ENCODE data around the gene ADGRA3. TPM values are rescaled to one million over a fixed set of nuclear protein-coding genes. Genes with fewer than 3 reads are reported as not detected.
"Not testable (repeated sequence)": the region's sequence is repeated elsewhere in the genome, so short reads cannot be mapped to it uniquely, and the experiment has no call there.

Gene ADGRA3
- total and polyA plus RNA-seq, 2 donors, result 11.2 to 13.1 TPM

- no peak overlapping the region for H3K4me3 ChIP-seq (ENCODE audit: low read length in 2 of 2)
- no peak overlapping the region for H3K27ac ChIP-seq (ENCODE audit: low read depth in 1 of 2, low read length in 1 of 2)
- H3K9me3 ChIP-seq (ENCODE audit: control insufficient read depth in 2 of 2, insufficient read depth in 1 of 2, low read length in 1 of 2), result no peaks in the 10 kb centered on the region
- H3K27me3 ChIP-seq (ENCODE audit: control insufficient read depth in 2 of 2, insufficient read depth in 1 of 2, low read length in 1 of 2), result no peaks in the 10 kb centered on the region
- DNase-seq (ENCODE audit: low read depth in 6 of 9, low spot score in 9 of 9), result no peak
- H3K4me1 ChIP-seq (ENCODE audit: control insufficient read depth in 2 of 2, insufficient read depth in 2 of 2, low read length in 2 of 2), result no peaks in the 10 kb centered on the region
- no peaks in the 10 kb centered on the region for H3K36me3 ChIP-seq (ENCODE audit: control insufficient read depth in 2 of 2, insufficient read depth in 2 of 2, low read length in 1 of 2)
Observed at GRCh38 chr4:22384154-22384553, 131.7 kb downstream of the ADGRA3 start.

DNA sequence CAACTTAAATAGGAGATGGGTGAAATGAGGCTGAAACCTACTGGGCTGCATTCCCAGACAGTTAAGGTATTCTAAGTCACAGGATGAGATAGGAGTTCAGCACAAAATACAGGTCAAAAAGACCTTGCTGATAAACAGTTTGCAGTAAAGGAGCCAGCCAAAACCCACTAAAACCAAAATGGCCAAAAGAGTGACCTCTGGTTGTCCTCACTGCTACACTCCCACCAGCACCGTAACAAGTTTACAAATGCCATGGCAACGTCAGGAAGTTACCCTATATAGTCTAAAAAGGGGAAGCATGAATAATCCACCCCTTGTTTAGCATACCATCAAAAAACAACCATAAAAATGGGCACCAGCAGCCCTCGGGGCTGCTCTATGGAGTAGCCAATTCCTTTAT is 133.7 kb downstream of the ADGRA3 start:
- WGBS, result 79% methylated on average over 3 of the region's 3 CpGs
- H3K27ac ChIP-seq (ENCODE audit: low read depth in 1 of 2, low read length in 1 of 2); H3K36me3 ChIP-seq (ENCODE audit: control insufficient read depth in 2 of 2, insufficient read depth in 2 of 2, low read length in 1 of 2); H3K27me3 ChIP-seq (ENCODE audit: control insufficient read depth in 2 of 2, insufficient read depth in 1 of 2, low read length in 1 of 2); H3K4me1 ChIP-seq (ENCODE audit: control insufficient read depth in 2 of 2, insufficient read depth in 2 of 2, low read length in 2 of 2); H3K4me3 ChIP-seq (ENCODE audit: low read length in 2 of 2); H3K9me3 ChIP-seq (ENCODE audit: control insufficient read depth in 2 of 2, insufficient read depth in 1 of 2, low read length in 1 of 2); DNase-seq (ENCODE audit: low read depth in 6 of 9, low spot score in 9 of 9): not testable (repeated sequence)

DNA sequence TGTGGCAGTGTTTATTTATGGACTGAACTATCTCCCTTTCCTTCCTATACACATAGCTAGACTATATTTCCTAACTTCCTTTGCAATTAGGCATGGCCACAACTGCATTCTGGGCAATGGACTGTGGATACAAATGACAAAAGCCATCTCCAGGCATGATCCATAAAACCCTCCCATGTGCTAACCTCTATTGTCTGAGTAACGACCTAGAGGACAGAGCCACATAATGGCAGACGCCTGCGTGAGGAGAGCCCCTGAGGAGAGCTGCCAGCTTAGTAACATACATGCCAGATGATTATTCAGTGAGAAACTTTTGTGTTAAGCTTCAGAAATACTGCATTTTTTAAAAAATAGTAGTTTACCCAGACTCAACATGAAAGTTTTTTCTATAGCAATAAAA is 142.9 kb downstream of the ADGRA3 start:
- no peak overlapping the region for H3K27ac ChIP-seq (ENCODE audit: low read depth in 1 of 2, low read length in 1 of 2)
- H3K9me3 ChIP-seq (ENCODE audit: control insufficient read depth in 2 of 2, insufficient read depth in 1 of 2, low read length in 1 of 2), result no peaks in the 10 kb centered on the region
- no peak overlapping the region for H3K4me3 ChIP-seq (ENCODE audit: low read length in 2 of 2)
- no peaks in the 10 kb centered on the region for H3K36me3 ChIP-seq (ENCODE audit: control insufficient read depth in 2 of 2, insufficient read depth in 2 of 2, low read length in 1 of 2)
- no peaks in the 10 kb centered on the region for H3K27me3 ChIP-seq (ENCODE audit: control insufficient read depth in 2 of 2, insufficient read depth in 1 of 2, low read length in 1 of 2)
- 93% methylated on average over 3 of the region's 3 CpGs for WGBS
- H3K4me1 ChIP-seq (ENCODE audit: control insufficient read depth in 2 of 2, insufficient read depth in 2 of 2, low read length in 2 of 2), result no peaks in the 10 kb centered on the region
- no peak for DNase-seq (ENCODE audit: low read depth in 6 of 9, low spot score in 9 of 9)

DNA sequence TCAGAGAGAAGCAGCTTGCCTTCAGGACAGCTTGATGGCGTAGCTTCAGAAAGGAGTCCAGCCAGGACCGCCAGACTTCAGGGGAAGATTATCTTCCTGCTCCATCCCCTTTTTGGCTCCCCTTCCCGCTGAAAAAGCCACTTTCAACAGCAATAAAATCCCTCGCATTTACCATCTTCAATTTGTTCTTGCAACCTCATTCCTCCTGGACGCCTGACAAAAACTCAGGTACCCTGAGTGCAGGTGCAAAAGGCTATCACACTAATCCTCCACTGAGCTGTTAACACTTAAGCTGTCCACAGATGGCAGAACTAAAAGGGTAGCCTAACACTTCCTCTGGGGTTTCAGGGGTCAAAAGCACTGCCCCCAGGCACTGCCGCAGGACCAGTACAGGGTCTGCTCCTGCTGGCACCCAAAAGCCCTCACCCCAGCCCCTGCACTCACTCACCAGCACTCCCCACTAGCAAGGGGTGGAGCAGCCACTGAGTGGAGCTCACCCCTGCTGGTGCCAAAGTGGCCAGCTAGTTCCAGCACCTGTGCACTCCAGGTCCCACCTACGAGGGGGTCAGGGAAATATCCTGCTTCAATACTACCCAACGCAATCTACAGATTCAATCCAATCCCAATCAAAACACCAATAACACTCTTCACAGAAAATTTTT is 145.8 kb downstream of the ADGRA3 start:
- DNase-seq (ENCODE audit: low read depth in 6 of 9, low spot score in 9 of 9), result no peak
- WGBS, result 90% methylated on average over 8 of the region's 8 CpGs
- H3K27ac ChIP-seq (ENCODE audit: low read depth in 1 of 2, low read length in 1 of 2), result no peak overlapping the region
- no peak overlapping the region for H3K4me3 ChIP-seq (ENCODE audit: low read length in 2 of 2)
- H3K4me1 ChIP-seq (ENCODE audit: control insufficient read depth in 2 of 2, insufficient read depth in 2 of 2, low read length in 2 of 2), result no peaks in the 10 kb centered on the region
- no peaks in the 10 kb centered on the region for H3K36me3 ChIP-seq (ENCODE audit: control insufficient read depth in 2 of 2, insufficient read depth in 2 of 2, low read length in 1 of 2)
- no peaks in the 10 kb centered on the region for H3K9me3 ChIP-seq (ENCODE audit: control insufficient read depth in 2 of 2, insufficient read depth in 1 of 2, low read length in 1 of 2)
- H3K27me3 ChIP-seq (ENCODE audit: control insufficient read depth in 2 of 2, insufficient read depth in 1 of 2, low read length in 1 of 2), result no peaks in the 10 kb centered on the region

- 93% methylated on average over 2 of the region's 2 CpGs for WGBS
- DNase-seq (ENCODE audit: low read depth in 6 of 9, low spot score in 9 of 9), result no peak
Observed at GRCh38 chr4:22363787-22364186, 152.1 kb downstream of the ADGRA3 start.

DNA sequence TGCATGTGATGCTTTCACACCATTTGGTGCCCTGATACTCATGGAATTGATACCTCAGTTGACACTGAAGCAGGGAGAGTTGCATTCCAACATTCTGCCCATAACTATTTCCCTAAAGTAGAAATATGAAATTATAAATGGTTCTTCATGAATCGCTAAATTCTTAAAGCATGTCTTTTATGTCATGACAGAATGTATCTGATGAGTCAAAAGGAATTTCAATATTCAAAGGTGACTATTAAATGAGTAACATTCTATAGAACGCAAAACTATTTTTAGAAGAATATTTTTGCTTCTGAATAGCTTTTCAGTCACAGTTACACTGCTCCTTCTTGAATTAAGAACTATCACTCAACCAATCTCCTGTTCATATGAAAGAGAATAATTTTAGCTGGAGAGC is 152.8 kb downstream of the ADGRA3 start:
- no peaks in the 10 kb centered on the region for H3K9me3 ChIP-seq (ENCODE audit: control insufficient read depth in 2 of 2, insufficient read depth in 1 of 2, low read length in 1 of 2)
- no peak for DNase-seq (ENCODE audit: low read depth in 6 of 9, low spot score in 9 of 9)
- H3K4me1 ChIP-seq (ENCODE audit: control insufficient read depth in 2 of 2, insufficient read depth in 2 of 2, low read length in 2 of 2), result no peaks in the 10 kb centered on the region
- 48% methylated on average over 2 of the region's 2 CpGs for WGBS
- no peak overlapping the region for H3K4me3 ChIP-seq (ENCODE audit: low read length in 2 of 2)
- H3K36me3 ChIP-seq (ENCODE audit: control insufficient read depth in 2 of 2, insufficient read depth in 2 of 2, low read length in 1 of 2), result no peaks in the 10 kb centered on the region
- no peaks in the 10 kb centered on the region for H3K27me3 ChIP-seq (ENCODE audit: control insufficient read depth in 2 of 2, insufficient read depth in 1 of 2, low read length in 1 of 2)
- no peak overlapping the region for H3K27ac ChIP-seq (ENCODE audit: low read depth in 1 of 2, low read length in 1 of 2)

More at GRCh38 chr4:22363787-22364186, 152.1 kb downstream of the ADGRA3 start:
- Histone ChIP-seq H3K4me1 (ENCODE audit: control insufficient read depth in 2 of 2, insufficient read depth in 2 of 2, low read length in 2 of 2) (no peaks in the 10 kb centered on the region), H3K9me3 (ENCODE audit: control insufficient read depth in 2 of 2, insufficient read depth in 1 of 2, low read length in 1 of 2) (no peaks in the 10 kb centered on the region), H3K4me3 (ENCODE audit: low read length in 2 of 2) (no peak overlapping the region), H3K36me3 (ENCODE audit: control insufficient read depth in 2 of 2, insufficient read depth in 2 of 2, low read length in 1 of 2) (no peaks in the 10 kb centered on the region), H3K27me3 (ENCODE audit: control insufficient read depth in 2 of 2, insufficient read depth in 1 of 2, low read length in 1 of 2) (no peaks in the 10 kb centered on the region), H3K27ac (ENCODE audit: low read depth in 1 of 2, low read length in 1 of 2) (no peak overlapping the region)

DNA sequence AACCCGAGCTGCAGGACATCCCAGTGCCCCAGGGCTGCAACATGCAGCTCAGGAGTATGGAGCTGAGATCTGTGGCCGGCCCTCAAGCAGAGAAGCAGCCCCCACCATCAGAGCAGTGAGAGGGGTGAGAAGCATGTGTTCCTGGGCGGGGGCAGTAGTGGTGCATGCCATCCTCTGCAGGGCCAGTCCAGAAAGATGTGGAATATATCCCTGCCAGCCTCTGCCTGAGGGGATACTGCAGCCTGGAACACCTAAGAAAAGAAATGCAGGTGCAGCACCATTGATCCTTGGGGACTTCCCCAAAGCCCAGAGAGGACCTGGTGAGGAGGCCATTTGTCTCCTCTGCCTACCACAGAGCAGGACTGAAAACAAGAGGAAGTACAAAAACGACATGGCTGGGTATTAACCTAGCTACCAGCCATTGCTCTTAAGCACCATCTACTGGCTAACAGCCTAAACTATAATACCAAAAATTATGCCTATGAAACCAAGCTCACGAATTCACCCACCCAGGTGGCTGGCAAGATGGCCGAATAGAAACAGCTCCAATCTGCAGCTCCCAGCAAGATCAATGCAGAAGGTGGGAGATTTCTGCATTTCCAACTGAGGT is 158.8 kb downstream of the ADGRA3 start:
- H3K4me1 ChIP-seq (ENCODE audit: control insufficient read depth in 2 of 2, insufficient read depth in 2 of 2, low read length in 2 of 2), result no peaks in the 10 kb centered on the region
- H3K4me3 ChIP-seq (ENCODE audit: low read length in 2 of 2), result no peak overlapping the region
- H3K9me3 ChIP-seq (ENCODE audit: control insufficient read depth in 2 of 2, insufficient read depth in 1 of 2, low read length in 1 of 2), result no peaks in the 10 kb centered on the region
- peak in 1 of 9 donors; percentile 2 for DNase-seq (ENCODE audit: low read depth in 6 of 9, low spot score in 9 of 9)
- no peak overlapping the region for H3K27ac ChIP-seq (ENCODE audit: low read depth in 1 of 2, low read length in 1 of 2)
- H3K36me3 ChIP-seq (ENCODE audit: control insufficient read depth in 2 of 2, insufficient read depth in 2 of 2, low read length in 1 of 2), result no peaks in the 10 kb centered on the region
- WGBS, result 65% methylated on average over 6 of the region's 6 CpGs
- H3K27me3 ChIP-seq (ENCODE audit: control insufficient read depth in 2 of 2, insufficient read depth in 1 of 2, low read length in 1 of 2), result no peaks in the 10 kb centered on the region

DNA sequence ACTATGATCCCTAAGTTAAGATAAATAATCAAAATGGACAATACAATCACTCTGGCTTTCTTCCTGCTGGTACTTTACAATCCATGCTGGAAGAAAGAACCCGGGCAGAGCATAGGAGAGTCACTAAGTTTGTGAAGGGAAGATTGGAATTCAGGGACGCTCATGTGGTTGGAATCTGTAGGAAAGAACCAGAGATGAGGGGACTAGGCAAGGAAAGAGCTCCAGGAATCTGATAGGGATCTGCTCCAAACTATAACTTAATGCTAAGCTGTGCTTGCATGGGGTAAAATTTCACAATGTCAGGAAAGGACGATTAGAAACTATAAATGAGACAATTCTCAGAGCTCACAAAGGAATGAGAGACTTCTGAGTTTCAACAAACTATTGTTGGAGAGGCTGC is 167.5 kb downstream of the ADGRA3 start:
- no peaks in the 10 kb centered on the region for H3K9me3 ChIP-seq (ENCODE audit: control insufficient read depth in 2 of 2, insufficient read depth in 1 of 2, low read length in 1 of 2)

DNA sequence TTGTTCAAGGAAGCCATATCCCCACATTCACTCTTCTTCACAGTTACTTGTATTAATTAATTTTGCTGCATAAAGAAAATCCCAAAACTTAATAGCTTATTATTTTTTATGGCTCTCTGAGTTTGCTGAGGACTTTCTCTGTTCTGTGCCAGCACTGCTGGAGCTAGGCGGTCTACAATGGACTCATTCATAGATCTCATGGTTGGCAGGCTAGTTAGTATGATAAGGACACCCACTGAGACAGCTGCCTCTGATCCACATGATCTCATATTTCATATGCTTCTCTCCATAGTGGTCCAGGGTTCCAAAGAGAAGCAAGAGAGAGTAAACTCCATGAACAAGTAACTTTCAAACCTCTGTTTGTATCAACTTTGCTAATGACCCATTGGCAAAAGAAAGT is 170.2 kb downstream of the ADGRA3 start:
- Histone ChIP-seq H3K27me3 (ENCODE audit: control insufficient read depth in 2 of 2, insufficient read depth in 1 of 2, low read length in 1 of 2) (no peaks in the 10 kb centered on the region), H3K9me3 (ENCODE audit: control insufficient read depth in 2 of 2, insufficient read depth in 1 of 2, low read length in 1 of 2) (no peaks in the 10 kb centered on the region), H3K4me1 (ENCODE audit: control insufficient read depth in 2 of 2, insufficient read depth in 2 of 2, low read length in 2 of 2) (no peaks in the 10 kb centered on the region), H3K4me3 (ENCODE audit: low read length in 2 of 2) (no peak overlapping the region), H3K27ac (ENCODE audit: low read depth in 1 of 2, low read length in 1 of 2) (no peak overlapping the region), H3K36me3 (ENCODE audit: control insufficient read depth in 2 of 2, insufficient read depth in 2 of 2, low read length in 1 of 2) (no peaks in the 10 kb centered on the region)
- 97% methylated on average over 1 of the region's 1 CpG for WGBS
- no peak for DNase-seq (ENCODE audit: low read depth in 6 of 9, low spot score in 9 of 9)

More for the DNA sequence above, 167.5 kb downstream of the ADGRA3 start:
- H3K27ac ChIP-seq (ENCODE audit: low read depth in 1 of 2, low read length in 1 of 2), result no peak overlapping the region
- no peak for DNase-seq (ENCODE audit: low read depth in 6 of 9, low spot score in 9 of 9)
- H3K36me3 ChIP-seq (ENCODE audit: control insufficient read depth in 2 of 2, insufficient read depth in 2 of 2, low read length in 1 of 2), result no peaks in the 10 kb centered on the region
- H3K4me3 ChIP-seq (ENCODE audit: low read length in 2 of 2), result no peak overlapping the region
- H3K27me3 ChIP-seq (ENCODE audit: control insufficient read depth in 2 of 2, insufficient read depth in 1 of 2, low read length in 1 of 2), result no peaks in the 10 kb centered on the region
- no peaks in the 10 kb centered on the region for H3K4me1 ChIP-seq (ENCODE audit: control insufficient read depth in 2 of 2, insufficient read depth in 2 of 2, low read length in 2 of 2)
- 76% methylated on average over 3 of the region's 3 CpGs for WGBS

Data from thymus (tissue), 11 donors.